ENCODE measurements around the gene CRISP1. TPM values are rescaled to one million over a fixed set of nuclear protein-coding genes. Genes with fewer than 3 reads are reported as not detected.

CRISP1 gene
- total RNA-seq, 1 experiment from 2014 or later = not detected

GRCh38 chr6:49813248-49813647 lies 53.1 kb downstream of the CRISP1 start:
- Mint-ChIP-seq H3K27me3 (ENCODE audit: low read depth) (no peaks in the 10 kb centered on the region), H3K4me1 (no peaks in the 10 kb centered on the region)
- no peaks in the 10 kb centered on the region for H4K20me1 ChIP-seq (ENCODE audit: control insufficient read depth, insufficient read depth, insufficient read length)

More at GRCh38 chr6:49813248-49813647, 53.1 kb downstream of the CRISP1 start:
- no CpG with 5 or more reads among the region's 2 CpGs for WGBS (ENCODE audit: extremely low coverage, insufficient read length, low lambda C conversion rate)
- peaks cover 4 to 12% of the 10 kb centered on the region in 2 experiments; a peak in 4 of 5 replicates for H3K9me3 Mint-ChIP-seq
- H3K18ac ChIP-seq (ENCODE audit: insufficient read length, low read depth, low read length) = no peak overlapping the region
- no peak overlapping the region for H2BK15ac ChIP-seq (ENCODE audit: low read depth, low read length)
- no peaks in the 10 kb centered on the region for H3K79me2 ChIP-seq (ENCODE audit: insufficient read depth, low read length)
- no peak overlapping the region for H4K5ac ChIP-seq (ENCODE audit: insufficient read length, low read depth, low read length)
- no peaks in the 10 kb centered on the region for H3K9me3 ChIP-seq (ENCODE audit: control insufficient read depth, low read depth, low read length)
- no peak overlapping the region for H3K9ac ChIP-seq (ENCODE audit: extremely low read depth, insufficient read length, low read length)
- H2BK120ac ChIP-seq (ENCODE audit: low read depth, low read length, poor library complexity, severe bottlenecking) = no peak overlapping the region
- no peak overlapping the region for H3T11ph ChIP-seq (ENCODE audit: low read length)
- H3K23ac ChIP-seq (ENCODE audit: insufficient read length, low read depth, low read length) = no peak overlapping the region
- H2AK5ac ChIP-seq (ENCODE audit: insufficient read length, low read length) = no peak overlapping the region
- no peak overlapping the region for H3K4me2 ChIP-seq (ENCODE audit: insufficient read depth, insufficient read length, low read length)
- no peak overlapping the region for H4K91ac ChIP-seq (ENCODE audit: insufficient read length, low read depth, low read length)
- no peak for DNase-seq
- no peak overlapping the region for H3K14ac ChIP-seq (ENCODE audit: insufficient read depth, low read length)
- no peak overlapping the region for H2BK20ac ChIP-seq (ENCODE audit: low read depth, low read length, poor library complexity, severe bottlenecking)
- no peak overlapping the region for H2AFZ ChIP-seq (ENCODE audit: low read length)
- no peaks in the 10 kb centered on the region for H3K79me1 ChIP-seq (ENCODE audit: insufficient read depth, low read depth, low read length, poor library complexity, severe bottlenecking)
- H3K27me3 ChIP-seq (ENCODE audit: insufficient read depth, low read length) = no peaks in the 10 kb centered on the region
- H3K27ac ChIP-seq (ENCODE audit: insufficient read length, low read depth, low read length) = no peak overlapping the region
- no peak overlapping the region for H3K4me3 Mint-ChIP-seq
- TF ChIP-seq CTCF (conservative IDR thresholded peaks at IDR 0.05) = no peak
- no peaks in the 10 kb centered on the region for H3K4me1 ChIP-seq (ENCODE audit: insufficient read depth, low read length)
- H3K23me2 ChIP-seq (ENCODE audit: insufficient read length, low read depth, low read length, poor library complexity, severe bottlenecking) = no peaks in the 10 kb centered on the region
- no peak overlapping the region for H2BK5ac ChIP-seq (ENCODE audit: insufficient read length, low read length)
- H3K4ac ChIP-seq (ENCODE audit: low read depth, low read length) = no peak overlapping the region
- no peaks in the 10 kb centered on the region; a peak in 2 of 7 replicates for H3K36me3 Mint-ChIP-seq (ENCODE audit: insufficient read depth in 1 of 3, low read depth in 3 of 3)
- no peak overlapping the region for H2BK12ac ChIP-seq (ENCODE audit: insufficient read length, low read depth, low read length)
- no peak overlapping the region for H3K56ac ChIP-seq (ENCODE audit: insufficient read length, low read depth, low read length)
- H3K27ac Mint-ChIP-seq = no peak overlapping the region
- no peak overlapping the region for H4K8ac ChIP-seq (replicated peaks; ENCODE audit: insufficient read length, low read depth, low read length)
